MM.1S (cell line): ENCODE measurements around the gene PARVA.

Experiments used
- DNase-seq: peaks from one replicate; pipeline ENCODE4 v3.0.0-alpha.2; 2015
- H2AFZ ChIP-seq: fragments of 300-600 bp; sonication (generic); 2 replicates; pipeline ENCODE4 v1.6.0; 2016; ENCODE audit warnings: antibody characterized with exemption, low read length
- H3F3A ChIP-seq: fragments of 300-600 bp; sonication (generic); 2 replicates; pipeline ENCODE4 v1.6.1; 2016; ENCODE audit warnings: mild to moderate bottlenecking, antibody characterized with exemption, low read length, moderate library complexity, mixed read lengths; ENCODE audit not compliant: insufficient read depth
- H3K27ac ChIP-seq: fragments of 300-600 bp; sonication (generic); 2 replicates; pipeline ENCODE4 v1.5.1; 2016; ENCODE audit warnings: mild to moderate bottlenecking, low read length
- H3K27me3 ChIP-seq: fragments of 300-600 bp; sonication (generic); replicated peaks from 2 replicates; pipeline ENCODE4 v1.6.0; 2016; ENCODE audit warnings: low read length; ENCODE audit not compliant: insufficient read depth
- H3K36me3 ChIP-seq: fragments of 300-600 bp; sonication (generic); replicated peaks from 2 replicates; pipeline ENCODE4 v1.6.1; 2016; ENCODE audit warnings: mild to moderate bottlenecking, low read length, mixed read lengths; ENCODE audit not compliant: insufficient read depth
- H3K4me1 ChIP-seq: fragments of 300-600 bp; sonication (generic); 2 replicates; pipeline ENCODE4 v1.6.1; 2016; ENCODE audit warnings: low read length, mixed read lengths
- H3K4me2 ChIP-seq: fragments of 300-600 bp; sonication (generic); 2 replicates; pipeline ENCODE4 v1.6.0; 2016; ENCODE audit warnings: low read depth, low read length
- H3K4me3 ChIP-seq: fragments of 300-600 bp; sonication (generic); 2 replicates; pipeline ENCODE4 v1.5.1; 2016; ENCODE audit warnings: low read length, mixed read lengths
- H3K79me2 ChIP-seq: fragments of 300-600 bp; sonication (generic); 2 replicates; pipeline ENCODE4 v1.6.1; 2016; ENCODE audit warnings: mixed run types, low read length, mixed read lengths
- H3K9ac ChIP-seq: fragments of 300-600 bp; sonication (generic); 2 replicates; pipeline ENCODE4 v1.6.1; 2016; ENCODE audit warnings: low read length, mixed read lengths
- H3K9me2 ChIP-seq: fragments of 300-600 bp; sonication (generic); replicated peaks from 2 replicates; pipeline ENCODE4 v1.6.1; 2016; ENCODE audit warnings: mild to moderate bottlenecking, low read length, mixed read lengths; ENCODE audit not compliant: insufficient read depth
- H3K9me3 ChIP-seq: fragments of 300-600 bp; sonication (generic); replicated peaks from 2 replicates; pipeline ENCODE4 v1.6.1; 2016; ENCODE audit warnings: mild to moderate bottlenecking, low read length, mixed read lengths; ENCODE audit not compliant: insufficient read depth
- H4K20me1 ChIP-seq: fragments of 300-600 bp; sonication (generic); 2 replicates; pipeline ENCODE4 v1.6.1; 2016; ENCODE audit warnings: mild to moderate bottlenecking, low read length, moderate library complexity, mixed read lengths; ENCODE audit not compliant: insufficient read depth
- CTCF ChIP-seq: fragments of 300-600 bp; sonication (generic); IDR thresholded peaks from 2 replicates; pipeline ENCODE4 v1.5.1; 2016; ENCODE audit warnings: antibody characterized with exemption, low read length, mixed read lengths
- EZH2 ChIP-seq: fragments of 300-600 bp; sonication (generic); optimal IDR thresholded peaks from 2 replicates; pipeline ENCODE3; 2017; ENCODE audit warnings: low read depth, mild to moderate bottlenecking, antibody characterized with exemption, low read length, mixed read lengths
- EZH2phosphoT487 ChIP-seq: fragments of 300-600 bp; sonication (generic); IDR thresholded peaks from 2 replicates; pipeline ENCODE4 v1.6.1; 2018; ENCODE audit warnings: antibody characterized with exemption, low read length

The PARVA gene

GRCh38 chr11:12416552-12416951 is 39.2 kb downstream of the PARVA start:
- H4K20me1 ChIP-seq, result no peaks in the 10 kb centered on the region
- no peaks in the 10 kb centered on the region for H3K4me1 ChIP-seq
- H3K27ac ChIP-seq, result no peak overlapping the region
- TF ChIP-seq EZH2phosphoT487, result no peak
- TF ChIP-seq EZH2, result no peak
- TF ChIP-seq CTCF, result no peak
- no peaks in the 10 kb centered on the region for H3K9me3 ChIP-seq
- H3K9me2 ChIP-seq, result no peaks in the 10 kb centered on the region
- H3K9ac ChIP-seq, result no peak overlapping the region
- no peak overlapping the region for H3K4me3 ChIP-seq
- H3K27me3 ChIP-seq, result no peaks in the 10 kb centered on the region
- DNase-seq, result no peak
- H3K36me3 ChIP-seq, result no peaks in the 10 kb centered on the region
- no peak overlapping the region for H2AFZ ChIP-seq
- no peak overlapping the region for H3K4me2 ChIP-seq
- H3F3A ChIP-seq, result no peaks in the 10 kb centered on the region
- no peaks in the 10 kb centered on the region for H3K79me2 ChIP-seq

GRCh38 chr11:12417691-12418611 is 40.6 kb downstream of the PARVA start:
- Histone ChIP-seq H3K9ac (no peak overlapping the region), H3K27me3 (no peaks in the 10 kb centered on the region), H2AFZ (no peak overlapping the region), H3K27ac (no peak overlapping the region), H3F3A (no peaks in the 10 kb centered on the region), H3K79me2 (no peaks in the 10 kb centered on the region), H3K9me2 (no peaks in the 10 kb centered on the region), H3K9me3 (no peaks in the 10 kb centered on the region), H3K4me2 (no peak overlapping the region), H3K36me3 (no peaks in the 10 kb centered on the region), H3K4me3 (no peak overlapping the region), H4K20me1 (no peaks in the 10 kb centered on the region), H3K4me1 (no peaks in the 10 kb centered on the region)
- TF ChIP-seq CTCF (no peak), EZH2phosphoT487 (no peak), EZH2 (no peak)
- DNase-seq, result no peak

GRCh38 chr11:12420040-12420439 is 42.7 kb downstream of the PARVA start:
- no peak overlapping the region for H2AFZ ChIP-seq
- no peak overlapping the region for H3K27ac ChIP-seq
- no peaks in the 10 kb centered on the region for H3K4me1 ChIP-seq
- no peak overlapping the region for H3K4me2 ChIP-seq
- no peaks in the 10 kb centered on the region for H3K79me2 ChIP-seq
- no peaks in the 10 kb centered on the region for H3K9me3 ChIP-seq
- H3F3A ChIP-seq, result no peaks in the 10 kb centered on the region
- H3K36me3 ChIP-seq, result no peaks in the 10 kb centered on the region
- no peak overlapping the region for H3K9ac ChIP-seq
- no peaks in the 10 kb centered on the region for H3K9me2 ChIP-seq
- H4K20me1 ChIP-seq, result no peaks in the 10 kb centered on the region
- no peak for TF ChIP-seq EZH2phosphoT487
- TF ChIP-seq EZH2, result no peak
- no peak for TF ChIP-seq CTCF
- H3K4me3 ChIP-seq, result no peak overlapping the region
- no peaks in the 10 kb centered on the region for H3K27me3 ChIP-seq
- no peak for DNase-seq
